WTC11 (cell line): ENCODE measurements around the gene LRRC3C.

ENCODE experiments used
- CBFB ChIP-seq: sonication (generic); formaldehyde crosslinking; IDR thresholded peaks from 2 replicates; pipeline ENCODE4 v1.8.1; 2022; ENCODE audit warnings: mild to moderate bottlenecking, low read depth, missing genetic modification reagents
- CREB1 ChIP-seq: sonication (generic); formaldehyde crosslinking; IDR thresholded peaks from 2 replicates; pipeline ENCODE4 v1.8.0; 2023; ENCODE audit warnings: mild to moderate bottlenecking, missing genetic modification reagents
- KAT7 ChIP-seq: sonication (generic); formaldehyde crosslinking; IDR thresholded peaks from 2 replicates; pipeline ENCODE4 v1.8.1; 2023; ENCODE audit warnings: missing genetic modification reagents, mild to moderate bottlenecking, borderline replicate concordance
- NFATC4 ChIP-seq: fragments of 250-450 bp; sonication (Bioruptor Pico); IDR thresholded peaks from 2 replicates; pipeline ENCODE4 v1.9.0; 2021; ENCODE audit warnings: mild to moderate bottlenecking
- NFE2L1 ChIP-seq: sonication (generic); formaldehyde crosslinking; IDR thresholded peaks from 2 replicates; pipeline ENCODE4 v1.8.1; 2023; ENCODE audit warnings: missing genetic modification reagents
- SP1 ChIP-seq: sonication (generic); formaldehyde crosslinking; conservative IDR thresholded peaks from 2 replicates; pipeline ENCODE4 v1.8.1; 2022; ENCODE audit warnings: missing genetic modification reagents
- ZNF263 ChIP-seq: sonication (generic); formaldehyde crosslinking; IDR thresholded peaks from 2 replicates; pipeline ENCODE4 v1.8.1; 2022; ENCODE audit warnings: low read depth, mild to moderate bottlenecking, moderate library complexity, missing genetic modification reagents
- TF ChIP-seq, protein P1 (sequence below): sonication (generic); formaldehyde crosslinking; IDR thresholded peaks from 2 replicates; pipeline ENCODE4 v1.8.1; 2023; ENCODE audit warnings: mild to moderate bottlenecking, missing genetic modification reagents, moderate library complexity
- TF ChIP-seq, protein P2 (sequence below): fragments of 200-600 bp; IDR thresholded peaks from 2 replicates; pipeline ENCODE4 v1.8.0; 2022; ENCODE audit warnings: antibody characterized with exemption
- TF ChIP-seq, protein P3 (sequence below): sonication (generic); formaldehyde crosslinking; IDR thresholded peaks from 2 replicates; pipeline ENCODE4 v1.8.0; 2022; ENCODE audit warnings: mild to moderate bottlenecking, missing genetic modification reagents
- TF ChIP-seq, protein P4 (sequence below): sonication (generic); formaldehyde crosslinking; IDR thresholded peaks from 2 replicates; pipeline ENCODE4 v1.8.0; 2022; ENCODE audit warnings: mild to moderate bottlenecking, missing genetic modification reagents
- TF ChIP-seq, protein P5 (sequence below): sonication (generic); formaldehyde crosslinking; IDR thresholded peaks from 2 replicates; pipeline ENCODE4 v1.8.1; 2022; ENCODE audit warnings: low read depth, missing genetic modification reagents, borderline replicate concordance
- TF ChIP-seq, protein P6 (sequence below): sonication (generic); formaldehyde crosslinking; IDR thresholded peaks from 2 replicates; pipeline ENCODE4 v1.8.1; 2022; ENCODE audit warnings: missing genetic modification reagents, borderline replicate concordance

DNA sequence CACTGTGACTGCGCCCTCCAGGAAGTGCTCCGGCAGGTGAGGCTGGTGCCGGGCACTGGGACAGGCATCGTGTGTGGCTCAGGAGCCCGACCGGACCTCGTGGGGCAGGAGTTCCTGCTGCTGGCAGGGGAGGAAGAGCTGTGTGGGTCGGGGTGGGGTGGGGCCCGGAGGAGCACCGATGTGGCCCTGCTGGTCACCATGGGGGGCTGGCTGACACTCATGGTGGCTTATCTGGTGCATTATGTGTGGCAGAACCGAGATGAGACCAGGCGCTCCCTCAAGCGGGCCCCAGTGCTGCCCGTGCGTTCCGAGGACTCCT, 16.8 kb downstream of the LRRC3C start:
- TF ChIP-seq CREB1 (CRISPR knock-in tag) (no peak), SP1 (CRISPR knock-in tag) (no peak), ZNF263 (no peak), NFATC4 (no peak), NFE2L1 (CRISPR knock-in tag) (no peak), KAT7 (no peak), CBFB (CRISPR knock-in tag) (no peak)
- TF ChIP-seq, protein P1, sequence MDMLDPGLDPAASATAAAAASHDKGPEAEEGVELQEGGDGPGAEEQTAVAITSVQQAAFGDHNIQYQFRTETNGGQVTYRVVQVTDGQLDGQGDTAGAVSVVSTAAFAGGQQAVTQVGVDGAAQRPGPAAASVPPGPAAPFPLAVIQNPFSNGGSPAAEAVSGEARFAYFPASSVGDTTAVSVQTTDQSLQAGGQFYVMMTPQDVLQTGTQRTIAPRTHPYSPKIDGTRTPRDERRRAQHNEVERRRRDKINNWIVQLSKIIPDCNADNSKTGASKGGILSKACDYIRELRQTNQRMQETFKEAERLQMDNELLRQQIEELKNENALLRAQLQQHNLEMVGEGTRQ, result no peak
- TF ChIP-seq, protein P2, sequence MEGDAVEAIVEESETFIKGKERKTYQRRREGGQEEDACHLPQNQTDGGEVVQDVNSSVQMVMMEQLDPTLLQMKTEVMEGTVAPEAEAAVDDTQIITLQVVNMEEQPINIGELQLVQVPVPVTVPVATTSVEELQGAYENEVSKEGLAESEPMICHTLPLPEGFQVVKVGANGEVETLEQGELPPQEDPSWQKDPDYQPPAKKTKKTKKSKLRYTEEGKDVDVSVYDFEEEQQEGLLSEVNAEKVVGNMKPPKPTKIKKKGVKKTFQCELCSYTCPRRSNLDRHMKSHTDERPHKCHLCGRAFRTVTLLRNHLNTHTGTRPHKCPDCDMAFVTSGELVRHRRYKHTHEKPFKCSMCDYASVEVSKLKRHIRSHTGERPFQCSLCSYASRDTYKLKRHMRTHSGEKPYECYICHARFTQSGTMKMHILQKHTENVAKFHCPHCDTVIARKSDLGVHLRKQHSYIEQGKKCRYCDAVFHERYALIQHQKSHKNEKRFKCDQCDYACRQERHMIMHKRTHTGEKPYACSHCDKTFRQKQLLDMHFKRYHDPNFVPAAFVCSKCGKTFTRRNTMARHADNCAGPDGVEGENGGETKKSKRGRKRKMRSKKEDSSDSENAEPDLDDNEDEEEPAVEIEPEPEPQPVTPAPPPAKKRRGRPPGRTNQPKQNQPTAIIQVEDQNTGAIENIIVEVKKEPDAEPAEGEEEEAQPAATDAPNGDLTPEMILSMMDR, result no peak
- TF ChIP-seq, protein P3, sequence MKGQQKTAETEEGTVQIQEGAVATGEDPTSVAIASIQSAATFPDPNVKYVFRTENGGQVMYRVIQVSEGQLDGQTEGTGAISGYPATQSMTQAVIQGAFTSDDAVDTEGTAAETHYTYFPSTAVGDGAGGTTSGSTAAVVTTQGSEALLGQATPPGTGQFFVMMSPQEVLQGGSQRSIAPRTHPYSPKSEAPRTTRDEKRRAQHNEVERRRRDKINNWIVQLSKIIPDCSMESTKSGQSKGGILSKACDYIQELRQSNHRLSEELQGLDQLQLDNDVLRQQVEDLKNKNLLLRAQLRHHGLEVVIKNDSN, result no peak
- TF ChIP-seq, protein P4, sequence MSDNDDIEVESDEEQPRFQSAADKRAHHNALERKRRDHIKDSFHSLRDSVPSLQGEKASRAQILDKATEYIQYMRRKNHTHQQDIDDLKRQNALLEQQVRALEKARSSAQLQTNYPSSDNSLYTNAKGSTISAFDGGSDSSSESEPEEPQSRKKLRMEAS (CRISPR knock-in tag), result no peak
- TF ChIP-seq, protein P5, sequence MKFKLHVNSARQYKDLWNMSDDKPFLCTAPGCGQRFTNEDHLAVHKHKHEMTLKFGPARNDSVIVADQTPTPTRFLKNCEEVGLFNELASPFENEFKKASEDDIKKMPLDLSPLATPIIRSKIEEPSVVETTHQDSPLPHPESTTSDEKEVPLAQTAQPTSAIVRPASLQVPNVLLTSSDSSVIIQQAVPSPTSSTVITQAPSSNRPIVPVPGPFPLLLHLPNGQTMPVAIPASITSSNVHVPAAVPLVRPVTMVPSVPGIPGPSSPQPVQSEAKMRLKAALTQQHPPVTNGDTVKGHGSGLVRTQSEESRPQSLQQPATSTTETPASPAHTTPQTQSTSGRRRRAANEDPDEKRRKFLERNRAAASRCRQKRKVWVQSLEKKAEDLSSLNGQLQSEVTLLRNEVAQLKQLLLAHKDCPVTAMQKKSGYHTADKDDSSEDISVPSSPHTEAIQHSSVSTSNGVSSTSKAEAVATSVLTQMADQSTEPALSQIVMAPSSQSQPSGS (CRISPR knock-in tag), result no peak
- TF ChIP-seq, protein P6, sequence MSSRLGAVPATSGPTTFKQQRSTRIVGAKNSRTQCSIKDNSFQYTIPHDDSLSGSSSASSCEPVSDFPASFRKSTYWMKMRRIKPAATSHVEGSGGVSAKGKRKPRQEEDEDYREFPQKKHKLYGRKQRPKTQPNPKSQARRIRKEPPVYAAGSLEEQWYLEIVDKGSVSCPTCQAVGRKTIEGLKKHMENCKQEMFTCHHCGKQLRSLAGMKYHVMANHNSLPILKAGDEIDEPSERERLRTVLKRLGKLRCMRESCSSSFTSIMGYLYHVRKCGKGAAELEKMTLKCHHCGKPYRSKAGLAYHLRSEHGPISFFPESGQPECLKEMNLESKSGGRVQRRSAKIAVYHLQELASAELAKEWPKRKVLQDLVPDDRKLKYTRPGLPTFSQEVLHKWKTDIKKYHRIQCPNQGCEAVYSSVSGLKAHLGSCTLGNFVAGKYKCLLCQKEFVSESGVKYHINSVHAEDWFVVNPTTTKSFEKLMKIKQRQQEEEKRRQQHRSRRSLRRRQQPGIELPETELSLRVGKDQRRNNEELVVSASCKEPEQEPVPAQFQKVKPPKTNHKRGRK, result no peak
